Measurements from ENCODE around the gene COL11A1.
"Not testable (repeated sequence)": the region's sequence is repeated elsewhere in the genome, so short reads cannot be mapped to it uniquely, and the experiment has no call there.

The COL11A1 gene

GRCh38 chr1:102826706-102827105, 281.6 kb downstream of the COL11A1 start:
- not testable (repeated sequence) for DNase-seq

Data from activated gamma-delta T cell treated with Interleukin-2 at 50 U/mL for 16 hours (primary cell).